ENCODE data around the gene CARMIL1. TPM values are rescaled to one million over a fixed set of nuclear protein-coding genes. Genes with fewer than 3 reads are reported as not detected.

CARMIL1 gene
- total RNA-seq, 1 donor from 2014 or later = 37.6 TPM

DNA sequence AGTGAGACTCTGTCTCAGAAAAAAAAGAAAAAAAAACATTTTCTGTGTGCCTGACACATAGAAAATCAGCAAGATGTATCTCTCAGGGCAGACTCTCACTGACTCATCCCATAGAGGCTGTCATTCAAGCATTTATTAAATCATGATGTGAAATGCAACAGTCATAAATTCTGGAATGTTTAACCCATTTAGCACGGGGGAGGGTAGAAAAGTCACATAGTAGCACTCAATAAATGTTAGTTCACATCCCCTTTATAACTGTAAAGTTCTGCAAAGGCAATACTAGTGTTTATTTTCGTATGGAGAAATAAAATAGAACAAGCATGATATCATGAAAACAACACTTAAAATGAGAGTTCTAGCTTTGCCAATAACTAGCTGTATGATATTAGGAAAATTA, 15.5 kb upstream of the CARMIL1 start:
- DNase-seq = no peak
- ATAC-seq = no peak
- intact Hi-C loops (cut with DNase I) = no loop called here
- Histone ChIP-seq H3K27me3 (no peaks in the 10 kb centered on the region), H3K27ac (no peak overlapping the region), H3K4me3 (no peak overlapping the region), H3K4me1 (no peaks in the 10 kb centered on the region), H3K36me3 (no peaks in the 10 kb centered on the region), H3K9me3 (no peaks in the 10 kb centered on the region)
- TF ChIP-seq CTCF (IDR thresholded peaks at IDR 0.05) = no peak

DNA sequence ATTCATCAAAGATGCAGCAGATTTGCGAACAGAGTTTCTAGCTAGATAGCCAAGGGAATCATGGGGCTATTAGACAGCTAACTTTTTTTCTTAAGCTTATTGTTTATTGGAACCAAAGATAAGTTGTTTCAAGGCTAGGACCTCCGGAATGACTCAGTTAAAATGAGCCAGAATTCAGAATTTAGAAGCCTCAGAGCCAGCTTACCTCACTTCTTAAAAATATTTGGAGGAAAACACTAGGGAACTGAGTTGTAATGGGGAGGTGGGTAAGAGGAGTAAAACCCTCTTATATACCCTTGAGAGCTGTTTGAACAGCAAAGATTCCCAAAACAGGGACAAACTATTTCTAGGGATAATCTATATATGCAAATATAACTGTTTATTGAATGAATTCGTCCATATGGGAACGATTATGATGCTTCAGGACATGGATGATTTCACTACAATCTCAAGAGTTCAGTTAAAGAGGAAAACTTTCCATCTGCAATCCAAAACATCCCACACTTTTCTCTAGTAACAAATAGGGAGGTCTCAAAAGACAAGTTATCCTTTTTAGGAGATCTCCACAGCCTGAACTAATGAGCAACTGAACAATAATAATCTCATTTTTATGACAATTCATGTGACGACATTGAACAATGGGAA, 12.6 kb upstream of the CARMIL1 start:
- no peak overlapping the region for H3K27ac ChIP-seq
- no peak for ATAC-seq
- intact Hi-C loops (cut with DNase I) = no loop called here

DNA sequence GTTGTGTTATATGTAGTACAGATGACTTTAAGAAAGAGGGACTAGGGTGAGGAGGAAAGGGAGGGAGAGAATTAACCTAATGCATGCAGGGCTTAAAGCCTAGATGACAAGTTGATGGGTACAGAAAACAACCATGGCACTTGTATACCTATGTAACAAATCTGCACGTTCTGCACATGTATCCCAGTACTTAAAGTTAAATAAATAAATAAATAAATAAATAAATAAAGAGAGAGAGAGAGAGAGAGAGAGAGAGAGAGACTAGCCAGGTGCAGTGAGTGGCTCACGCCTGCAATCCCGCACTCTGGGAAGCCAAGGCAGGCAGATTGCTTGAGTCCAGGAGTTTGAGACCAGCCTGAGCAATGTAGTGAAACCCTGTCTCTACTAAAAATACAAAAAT, 11.5 kb upstream of the CARMIL1 start:
- H3K4me1 ChIP-seq = no peaks in the 10 kb centered on the region
- DNase-seq (no peak), ATAC-seq (no peak)
- H3K27me3 ChIP-seq = no peaks in the 10 kb centered on the region
- H3K9me3 ChIP-seq = no peaks in the 10 kb centered on the region
- no peak for TF ChIP-seq CTCF (IDR thresholded peaks at IDR 0.05)
- H3K27ac ChIP-seq = no peak overlapping the region
- no peak overlapping the region for H3K4me3 ChIP-seq
- no peaks in the 10 kb centered on the region for H3K36me3 ChIP-seq
- intact Hi-C loops (cut with DNase I) = no loop called here

More for the DNA sequence above, 12.6 kb upstream of the CARMIL1 start:
- no peak for DNase-seq
- H3K27me3 ChIP-seq = no peaks in the 10 kb centered on the region
- H3K9me3 ChIP-seq = no peaks in the 10 kb centered on the region
- TF ChIP-seq CTCF (IDR thresholded peaks at IDR 0.05) = no peak
- H3K4me1 ChIP-seq = no peaks in the 10 kb centered on the region
- no peaks in the 10 kb centered on the region for H3K36me3 ChIP-seq
- H3K4me3 ChIP-seq = no peak overlapping the region

DNA sequence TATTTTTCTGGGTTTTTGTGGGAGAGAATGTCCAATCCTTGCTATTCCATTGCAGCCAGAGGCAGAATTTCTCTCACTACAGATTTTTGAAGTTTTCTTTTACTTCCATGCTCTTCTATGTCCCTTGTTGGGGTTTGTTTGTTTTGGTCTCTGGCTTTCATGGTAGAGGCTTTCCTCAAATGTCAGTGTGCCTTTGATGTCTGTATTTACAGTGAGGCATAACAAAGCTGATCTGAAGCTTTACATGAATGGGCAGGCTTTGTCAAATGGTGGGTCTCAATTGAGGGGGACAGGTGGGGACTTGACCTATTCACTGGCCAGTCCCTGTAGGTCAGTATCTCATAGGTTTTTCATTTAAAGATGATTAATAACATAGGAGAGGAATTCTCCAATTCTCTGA, 8.6 kb upstream of the CARMIL1 start:
- DNase-seq = no peak
- Histone ChIP-seq H3K9me3 (no peaks in the 10 kb centered on the region), H3K27ac (no peak overlapping the region), H3K27me3 (no peaks in the 10 kb centered on the region), H3K4me1 (no peaks in the 10 kb centered on the region), H3K36me3 (no peaks in the 10 kb centered on the region), H3K4me3 (no peak overlapping the region)
- intact Hi-C loops (cut with DNase I) = no loop called here
- no peak for ATAC-seq
- no peak for TF ChIP-seq CTCF (IDR thresholded peaks at IDR 0.05)

DNA sequence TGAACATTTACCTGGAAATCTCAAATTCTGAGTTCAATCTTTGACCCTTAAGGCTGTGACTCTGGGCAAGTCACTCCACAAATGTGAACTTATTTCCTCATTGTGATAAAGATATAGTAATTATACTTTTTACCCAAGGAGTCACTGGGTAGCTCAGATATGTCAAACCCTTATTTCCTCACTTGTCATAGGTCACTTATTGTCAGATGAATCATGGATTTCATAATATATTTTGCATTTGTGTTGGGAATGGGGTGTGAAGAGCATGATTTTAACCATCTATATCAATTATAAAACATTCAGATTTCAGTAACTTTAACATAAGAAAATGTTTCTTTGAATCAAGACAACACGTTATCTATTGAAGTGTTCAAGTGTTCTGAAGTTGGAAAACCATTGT, 3.7 kb upstream of the CARMIL1 start:
- intact Hi-C loops (cut with DNase I) = loop anchor here (5.0 kb wide), 1 partner anchor 212 kb away; no protein-coding TSS in a partner anchor
- no peak for ATAC-seq
- TF ChIP-seq CTCF (IDR thresholded peaks at IDR 0.05) = no peak
- Histone ChIP-seq H3K36me3 (no peaks in the 10 kb centered on the region), H3K27ac (no peak overlapping the region), H3K9me3 (no peaks in the 10 kb centered on the region), H3K4me1 (peaks cover 11% of the 10 kb centered on the region), H3K4me3 (no peak overlapping the region), H3K27me3 (no peaks in the 10 kb centered on the region)
- no peak for DNase-seq

DNA sequence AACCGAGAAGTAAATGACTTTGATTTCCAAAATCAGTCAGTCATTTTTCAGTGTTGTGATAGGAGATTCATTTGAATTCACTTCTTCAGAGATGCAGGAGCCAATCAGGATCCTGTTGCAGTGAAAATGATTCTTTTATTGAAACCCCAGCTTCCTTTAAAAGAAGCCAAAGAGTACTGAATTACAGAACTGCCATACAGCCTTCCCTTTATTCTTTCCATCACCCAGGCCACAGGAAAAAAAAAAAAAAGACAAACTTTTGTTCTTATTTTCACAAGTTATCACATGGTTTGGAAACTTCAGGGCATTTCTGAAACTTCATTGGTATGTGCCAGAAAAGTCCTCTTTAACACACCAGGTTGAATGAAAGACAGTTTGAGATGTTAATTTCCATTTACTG, 1.8 kb upstream of the CARMIL1 start:
- no peak overlapping the region for H3K27ac ChIP-seq
- no peak for ATAC-seq
- intact Hi-C loops (cut with DNase I) = loop anchor here (5.0 kb wide), 1 partner anchor 210 kb away; no protein-coding TSS in a partner anchor
- no peak for DNase-seq
- TF ChIP-seq CTCF (IDR thresholded peaks at IDR 0.05) = no peak
- no peaks in the 10 kb centered on the region for H3K9me3 ChIP-seq
- H3K4me3 ChIP-seq = no peak overlapping the region
- H3K4me1 ChIP-seq = peaks cover 21% of the 10 kb centered on the region
- no peaks in the 10 kb centered on the region for H3K36me3 ChIP-seq
- no peaks in the 10 kb centered on the region for H3K27me3 ChIP-seq

All from upper lobe of right lung (tissue), 1 donor.